SK-N-SH (cell line): ENCODE data around the gene PSMD1.

Source experiments
- CTCF ChIP-seq: fragments of 200-600 bp; sonication (generic); IDR thresholded peaks from 2 replicates; pipeline ENCODE4 v1.6.1; 2017; ENCODE audit warnings: antibody characterized with exemption, mild to moderate bottlenecking, moderate library complexity
- EP300 ChIP-seq, 2 experiments: IDR thresholded peaks; 2 replicates each; pipeline versions ENCODE4 v1.4.0 to v1.6.1; 2012; ENCODE audit warnings: borderline replicate concordance in 1 of 2, low read depth in 1 of 2, low read length in 1 of 2
- EZH2phosphoT487 ChIP-seq: fragments of 200-600 bp; sonication (generic); IDR thresholded peaks from 2 replicates; pipeline ENCODE4 v1.6.1; 2017; ENCODE audit warnings: low read depth, mixed run types, mild to moderate bottlenecking, antibody characterized with exemption, moderate library complexity, borderline replicate concordance
- MAX ChIP-seq: IDR thresholded peaks from 2 replicates; pipeline ENCODE4 v1.4.0; 2012; ENCODE audit warnings: low read depth
- MXI1 ChIP-seq: IDR thresholded peaks from 2 replicates; pipeline ENCODE4 v1.6.1; 2012; ENCODE audit warnings: mild to moderate bottlenecking, low read depth, low read length, improper control_type of control experiment
- POLR2AphosphoS5 ChIP-seq: IDR thresholded peaks from 2 replicates; pipeline ENCODE4 v1.6.1; 2012; ENCODE audit warnings: low read depth, low read length
- REST ChIP-seq: IDR thresholded peaks from 2 replicates; pipeline ENCODE4 v1.6.1; 2012; ENCODE audit warnings: mild to moderate bottlenecking, low read depth, low read length, moderate library complexity
- RFX5 ChIP-seq: IDR thresholded peaks from 2 replicates; pipeline ENCODE4 v1.6.1; 2012; ENCODE audit warnings: mild to moderate bottlenecking, improper control_type of control experiment, low read length
- SIN3A ChIP-seq: IDR thresholded peaks from 2 replicates; pipeline ENCODE4 v1.6.1; 2012; ENCODE audit warnings: low read depth, mild to moderate bottlenecking, low read length, moderate library complexity, borderline replicate concordance
- TAF1 ChIP-seq: IDR thresholded peaks from 2 replicates; pipeline ENCODE4 v1.6.1; 2012; ENCODE audit warnings: low read depth, mild to moderate bottlenecking, low read length, moderate library complexity, borderline replicate concordance
- YY1 ChIP-seq: IDR thresholded peaks from 2 replicates; pipeline ENCODE4 v1.4.0; 2012; ENCODE audit warnings: low read depth, mild to moderate bottlenecking

GRCh38 chr2:231196592-231196991, 139.9 kb downstream of the PSMD1 start:
- TF ChIP-seq POLR2AphosphoS5 (no peak), SIN3A (no peak), CTCF (no peak), MXI1 (no peak), TAF1 (no peak), EZH2phosphoT487 (no peak), MAX (no peak), YY1 (no peak), REST (no peak), EP300 (IDR thresholded peaks at IDR 0.05; ENCODE audit: borderline replicate concordance in 1 of 2, low read depth in 1 of 2, low read length in 1 of 2) (no peak), RFX5 (no peak)
